Epithelial cell of esophagus (primary cell): ENCODE data around the gene INPP5A.

Experiments used
- DNase-seq: peaks from one replicate; pipeline ENCODE4 v3.0.0; 2010; ENCODE audit warnings: low read depth
- H3K4me3 ChIP-seq: 2 replicates; pipeline ENCODE4 v1.5.1; 2011; ENCODE audit warnings: mild to moderate bottlenecking, low read length, control low read depth
- TF ChIP-seq, protein P1 (sequence below): IDR thresholded peaks from 2 replicates; pipeline ENCODE4 v1.5.1; 2011; ENCODE audit warnings: low read depth, mild to moderate bottlenecking, low read length, control low read depth, inconsistent platforms; ENCODE audit not compliant: insufficient read depth; ENCODE audit errors: missing control alignments

The INPP5A gene

DNA sequence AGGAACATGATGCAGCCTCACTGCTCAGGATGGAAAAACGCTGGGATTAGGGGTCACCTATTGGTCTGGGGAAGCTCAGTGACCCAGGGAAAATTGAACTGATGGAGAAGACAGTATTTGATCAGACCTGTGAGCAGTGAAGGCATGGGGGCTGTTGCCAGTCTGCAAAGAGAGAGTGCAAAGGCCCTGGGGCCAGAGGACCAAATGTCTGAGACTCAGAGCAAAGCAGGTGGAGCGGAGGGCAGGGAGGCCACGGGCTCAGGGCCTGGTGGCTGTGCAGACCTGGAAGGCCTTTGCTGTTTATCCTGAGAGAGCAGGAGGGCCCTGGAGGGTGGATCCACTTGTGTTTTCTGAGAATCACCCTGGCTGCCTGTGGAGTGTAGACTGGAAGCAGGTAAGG, 67.1 kb downstream of the INPP5A start:
- DNase-seq, result no peak
- no peak overlapping the region for H3K4me3 ChIP-seq
- TF ChIP-seq, protein P1, sequence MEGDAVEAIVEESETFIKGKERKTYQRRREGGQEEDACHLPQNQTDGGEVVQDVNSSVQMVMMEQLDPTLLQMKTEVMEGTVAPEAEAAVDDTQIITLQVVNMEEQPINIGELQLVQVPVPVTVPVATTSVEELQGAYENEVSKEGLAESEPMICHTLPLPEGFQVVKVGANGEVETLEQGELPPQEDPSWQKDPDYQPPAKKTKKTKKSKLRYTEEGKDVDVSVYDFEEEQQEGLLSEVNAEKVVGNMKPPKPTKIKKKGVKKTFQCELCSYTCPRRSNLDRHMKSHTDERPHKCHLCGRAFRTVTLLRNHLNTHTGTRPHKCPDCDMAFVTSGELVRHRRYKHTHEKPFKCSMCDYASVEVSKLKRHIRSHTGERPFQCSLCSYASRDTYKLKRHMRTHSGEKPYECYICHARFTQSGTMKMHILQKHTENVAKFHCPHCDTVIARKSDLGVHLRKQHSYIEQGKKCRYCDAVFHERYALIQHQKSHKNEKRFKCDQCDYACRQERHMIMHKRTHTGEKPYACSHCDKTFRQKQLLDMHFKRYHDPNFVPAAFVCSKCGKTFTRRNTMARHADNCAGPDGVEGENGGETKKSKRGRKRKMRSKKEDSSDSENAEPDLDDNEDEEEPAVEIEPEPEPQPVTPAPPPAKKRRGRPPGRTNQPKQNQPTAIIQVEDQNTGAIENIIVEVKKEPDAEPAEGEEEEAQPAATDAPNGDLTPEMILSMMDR, result no peak

GRCh38 chr10:132605390-132605789, 67.8 kb downstream of the INPP5A start:
- H3K4me3 ChIP-seq, result no peak overlapping the region
- no peak for DNase-seq
- TF ChIP-seq, protein P1, result no peak

GRCh38 chr10:132606031-132606491, 68.5 kb downstream of the INPP5A start:
- no peak overlapping the region for H3K4me3 ChIP-seq
- TF ChIP-seq, protein P1, result no peak
- no peak for DNase-seq

GRCh38 chr10:132606536-132607316, 69.1 kb downstream of the INPP5A start:
- DNase-seq, result no peak
- no peak overlapping the region for H3K4me3 ChIP-seq
- TF ChIP-seq, protein P1, result no peak

DNA sequence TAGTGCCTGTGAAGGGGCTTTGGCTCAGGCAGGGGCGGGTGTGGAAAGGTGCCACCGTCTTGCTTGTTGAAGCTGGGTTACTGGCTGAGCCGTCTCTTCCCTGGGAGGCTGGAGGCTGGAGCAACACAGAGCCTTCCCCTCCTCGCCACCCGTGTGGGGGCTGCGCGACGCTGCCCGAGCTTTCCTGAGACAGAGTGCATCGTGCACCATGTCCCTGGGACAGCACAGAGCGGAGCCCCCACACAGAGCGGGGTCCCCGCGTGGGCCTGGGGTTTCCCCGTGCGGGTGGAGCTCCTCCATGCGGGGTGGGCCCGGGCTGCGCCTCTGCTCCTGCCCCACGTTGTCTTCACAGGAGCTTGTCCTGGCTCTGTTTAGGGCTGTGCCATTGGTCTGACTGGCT, 69.9 kb downstream of the INPP5A start:
- DNase-seq, result no peak
- H3K4me3 ChIP-seq, result no peak overlapping the region
- TF ChIP-seq, protein P1, result no peak

DNA sequence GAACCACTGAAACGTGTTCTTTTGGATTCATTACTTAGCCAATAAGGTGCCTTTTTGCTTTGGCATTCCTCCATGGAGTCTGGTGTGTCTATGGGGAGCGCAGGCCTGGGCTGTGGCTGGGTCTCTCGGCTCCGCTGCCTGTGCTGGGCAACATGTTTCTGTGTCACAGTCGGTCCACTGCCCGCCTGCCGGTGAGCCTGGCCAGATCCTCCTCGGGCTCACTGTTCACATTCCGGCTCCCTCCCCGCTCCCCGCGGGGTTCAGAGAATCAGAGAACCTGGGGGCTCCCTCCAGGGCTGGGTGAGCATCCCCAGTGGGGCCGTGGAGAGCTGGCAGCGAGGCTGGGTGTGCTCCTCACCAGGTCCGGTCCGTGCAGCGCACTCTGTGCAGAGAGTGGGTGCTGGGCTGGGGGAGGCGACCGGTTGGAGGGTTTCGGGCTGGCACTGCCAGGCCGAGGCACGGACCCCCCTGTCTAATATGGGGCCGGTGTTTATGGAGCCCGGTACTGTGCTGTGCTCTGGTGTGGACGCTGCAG, 70.4 kb downstream of the INPP5A start:
- H3K4me3 ChIP-seq, result no peak overlapping the region
- TF ChIP-seq, protein P1, result no peak
- no peak for DNase-seq
